NCI-H2107 treated with DMSO at 0.1 percent for 48 hours (cell line): ENCODE measurements around the gene TPST1.
"Not testable (repeated sequence)": the region's sequence is repeated elsewhere in the genome, so short reads cannot be mapped to it uniquely, and the experiment has no call there.

Source experiments
- DNase-seq: peaks from one replicate; lab custom pipeline; 2025; ENCODE audit not compliant: unreplicated experiment; lab: John Stamatoyannopoulos, UW

The TPST1 gene

GRCh38 chr7:66187905-66188304 is 17.2 kb upstream of the TPST1 start:
- DNase-seq = no peak

- no peak for DNase-seq
Measured at GRCh38 chr7:66188645-66189044, 16.5 kb upstream of the TPST1 start.

GRCh38 chr7:66189695-66190503 is 15.2 kb upstream of the TPST1 start:
- no peak for DNase-seq

GRCh38 chr7:66190504-66190857 is 14.7 kb upstream of the TPST1 start:
- DNase-seq = no peak

GRCh38 chr7:66193146-66193725 is 11.9 kb upstream of the TPST1 start:
- no peak for DNase-seq

- DNase-seq = no peak
Measured at GRCh38 chr7:66198469-66198868, 6.7 kb upstream of the TPST1 start.

GRCh38 chr7:66198956-66199355 is 6.2 kb upstream of the TPST1 start:
- DNase-seq = no peak

- no peak for DNase-seq
Measured at GRCh38 chr7:66202441-66202840, 2.7 kb upstream of the TPST1 start.

- no peak for DNase-seq
Measured at GRCh38 chr7:66205741-66206090, 582 bp downstream of the TPST1 start.

- no peak for DNase-seq
Measured at GRCh38 chr7:66206119-66206933, 1.2 kb downstream of the TPST1 start.

GRCh38 chr7:66206934-66207240 is 1.8 kb downstream of the TPST1 start:
- no peak for DNase-seq

GRCh38 chr7:66207540-66207939 is 2.4 kb downstream of the TPST1 start:
- no peak for DNase-seq

GRCh38 chr7:66211429-66211828 is 6.3 kb downstream of the TPST1 start:
- DNase-seq = no peak

GRCh38 chr7:66213637-66214036 is 8.5 kb downstream of the TPST1 start:
- DNase-seq = no peak

- no peak for DNase-seq
Measured at GRCh38 chr7:66216687-66217086, 11.6 kb downstream of the TPST1 start.

GRCh38 chr7:66219805-66220204 is 14.7 kb downstream of the TPST1 start:
- no peak for DNase-seq

- no peak for DNase-seq
Measured at GRCh38 chr7:66221442-66221841, 16.3 kb downstream of the TPST1 start.

- no peak for DNase-seq
Measured at GRCh38 chr7:66227808-66228207, 22.7 kb downstream of the TPST1 start.

- DNase-seq = not testable (repeated sequence)
Measured at GRCh38 chr7:66231326-66232216, 26.4 kb downstream of the TPST1 start.

GRCh38 chr7:66233638-66234037 is 28.5 kb downstream of the TPST1 start:
- no peak for DNase-seq

GRCh38 chr7:66236713-66237303 is 31.7 kb downstream of the TPST1 start:
- no peak for DNase-seq
